Measurements from ENCODE around the gene SLC6A11. TPM values are rescaled to one million over a fixed set of nuclear protein-coding genes. Genes with fewer than 3 reads are reported as not detected.

The SLC6A11 gene
- total and polyA plus RNA-seq, 4 donors, result 0.02 to 0.09 TPM; not detected in 2

GRCh38 chr3:10774129-10774670, 41.8 kb upstream of the SLC6A11 start:
- H3K36me3 ChIP-seq (ENCODE audit: control insufficient read depth in 4 of 4, insufficient read depth in 4 of 4, low read length in 4 of 4), result no peaks in the 10 kb centered on the region
- 76 to 81% methylated on average over 8 of the region's 8 CpGs for WGBS, 2 donors
- no peak overlapping the region for H3K4me3 ChIP-seq
- DNase-seq, result no peak
- H3K27me3 ChIP-seq (ENCODE audit: control insufficient read depth in 3 of 3, insufficient read depth in 3 of 3, low read length in 2 of 3), result no peaks in the 10 kb centered on the region
- ATAC-seq (ENCODE audit: insufficient read depth, low FRiP score), result no peak
- TF ChIP-seq CTCF (IDR thresholded peaks at IDR 0.05; ENCODE audit: control extremely low read depth, extremely low read depth), result no peak
- no peak overlapping the region for H3K27ac ChIP-seq (ENCODE audit: low read depth in 1 of 2, low read length in 1 of 2)
- peaks cover 0 to 9% (median 0%) of the 10 kb centered on the region in 4 donors for H3K9me3 ChIP-seq (ENCODE audit: control insufficient read depth in 4 of 4, insufficient read depth in 3 of 4, low read length in 3 of 4)
- H3K9ac ChIP-seq (ENCODE audit: insufficient read depth in 1 of 2, low read length in 2 of 2), result no peak overlapping the region
- no peaks in the 10 kb centered on the region for H3K4me1 ChIP-seq (ENCODE audit: control insufficient read depth in 5 of 5, insufficient read depth in 5 of 5, low read length in 5 of 5)

GRCh38 chr3:10774825-10775224, 41.2 kb upstream of the SLC6A11 start:
- Histone ChIP-seq H3K27ac (ENCODE audit: low read depth in 1 of 2, low read length in 1 of 2) (no peak overlapping the region), H3K9ac (ENCODE audit: insufficient read depth in 1 of 2, low read length in 2 of 2) (no peak overlapping the region), H3K36me3 (ENCODE audit: control insufficient read depth in 4 of 4, insufficient read depth in 4 of 4, low read length in 4 of 4) (no peaks in the 10 kb centered on the region), H3K4me3 (no peak overlapping the region), H3K27me3 (ENCODE audit: control insufficient read depth in 3 of 3, insufficient read depth in 3 of 3, low read length in 2 of 3) (no peaks in the 10 kb centered on the region), H3K9me3 (ENCODE audit: control insufficient read depth in 4 of 4, insufficient read depth in 3 of 4, low read length in 3 of 4) (peaks cover 0 to 9% (median 0%) of the 10 kb centered on the region in 4 donors), H3K4me1 (ENCODE audit: control insufficient read depth in 5 of 5, insufficient read depth in 5 of 5, low read length in 5 of 5) (no peaks in the 10 kb centered on the region)
- DNase-seq, result no peak
- WGBS, 2 donors, result 70 to 88% methylated on average over 8 of the region's 8 CpGs
- no peak for ATAC-seq (ENCODE audit: insufficient read depth, low FRiP score)
- TF ChIP-seq CTCF (IDR thresholded peaks at IDR 0.05; ENCODE audit: control extremely low read depth, extremely low read depth), result no peak

GRCh38 chr3:10775259-10775658, 40.8 kb upstream of the SLC6A11 start:
- no peak for TF ChIP-seq CTCF (IDR thresholded peaks at IDR 0.05; ENCODE audit: control extremely low read depth, extremely low read depth)
- Histone ChIP-seq H3K9me3 (ENCODE audit: control insufficient read depth in 4 of 4, insufficient read depth in 3 of 4, low read length in 3 of 4) (peaks cover 0 to 9% (median 0%) of the 10 kb centered on the region in 4 donors), H3K4me3 (no peak overlapping the region), H3K27ac (ENCODE audit: low read depth in 1 of 2, low read length in 1 of 2) (no peak overlapping the region), H3K4me1 (ENCODE audit: control insufficient read depth in 5 of 5, insufficient read depth in 5 of 5, low read length in 5 of 5) (no peaks in the 10 kb centered on the region), H3K36me3 (ENCODE audit: control insufficient read depth in 4 of 4, insufficient read depth in 4 of 4, low read length in 4 of 4) (no peaks in the 10 kb centered on the region), H3K9ac (ENCODE audit: insufficient read depth in 1 of 2, low read length in 2 of 2) (no peak overlapping the region), H3K27me3 (ENCODE audit: control insufficient read depth in 3 of 3, insufficient read depth in 3 of 3, low read length in 2 of 3) (no peaks in the 10 kb centered on the region)
- WGBS, 2 donors, result 75 to 76% methylated on average over 8 of the region's 8 CpGs
- no peak for ATAC-seq (ENCODE audit: insufficient read depth, low FRiP score)
- no peak for DNase-seq

GRCh38 chr3:10775828-10776227, 40.2 kb upstream of the SLC6A11 start:
- Histone ChIP-seq H3K27ac (ENCODE audit: low read depth in 1 of 2, low read length in 1 of 2) (no peak overlapping the region), H3K4me1 (ENCODE audit: control insufficient read depth in 5 of 5, insufficient read depth in 5 of 5, low read length in 5 of 5) (peaks cover 0 to 1% (median 0%) of the 10 kb centered on the region in 5 donors), H3K9ac (ENCODE audit: insufficient read depth in 1 of 2, low read length in 2 of 2) (no peak overlapping the region), H3K9me3 (ENCODE audit: control insufficient read depth in 4 of 4, insufficient read depth in 3 of 4, low read length in 3 of 4) (peaks cover 0 to 9% (median 0%) of the 10 kb centered on the region in 4 donors), H3K4me3 (no peak overlapping the region), H3K36me3 (ENCODE audit: control insufficient read depth in 4 of 4, insufficient read depth in 4 of 4, low read length in 4 of 4) (no peaks in the 10 kb centered on the region), H3K27me3 (ENCODE audit: control insufficient read depth in 3 of 3, insufficient read depth in 3 of 3, low read length in 2 of 3) (no peaks in the 10 kb centered on the region)
- 92 to 93% methylated on average over 3 of the region's 3 CpGs for WGBS, 2 donors
- DNase-seq (no peak), ATAC-seq (ENCODE audit: insufficient read depth, low FRiP score) (no peak)
- TF ChIP-seq CTCF (IDR thresholded peaks at IDR 0.05; ENCODE audit: control extremely low read depth, extremely low read depth), result no peak

Data from lung (tissue), 12 donors.